ENCODE data around the gene LARGE1. TPM values are rescaled to one million over a fixed set of nuclear protein-coding genes. Genes with fewer than 3 reads are reported as not detected.

The LARGE1 gene
- total RNA-seq, 2 experiments from 2014 or later: 0.58 to 1.1 TPM

GRCh38 chr22:33426451-33426850, 493.8 kb downstream of the LARGE1 start:
- Mint-ChIP-seq H3K9me3 (ENCODE audit: low read depth) (peaks cover 5% of the 10 kb centered on the region), H3K27me3 (no peaks in the 10 kb centered on the region), H3K4me3 (no peak overlapping the region), H3K4me1 (no peaks in the 10 kb centered on the region), H3K36me3 (no peaks in the 10 kb centered on the region), H3K27ac (no peak overlapping the region)
- no peak for ATAC-seq
- DNase-seq: no peak
- CTCF ChIA-PET: no interaction called here

GRCh38 chr22:33421859-33422258, 498.4 kb downstream of the LARGE1 start:
- no peak for DNase-seq
- ATAC-seq: no peak
- Mint-ChIP-seq H3K27me3 (no peaks in the 10 kb centered on the region), H3K4me3 (no peak overlapping the region), H3K9me3 (ENCODE audit: low read depth) (peaks cover 17% of the 10 kb centered on the region), H3K36me3 (no peaks in the 10 kb centered on the region), H3K27ac (no peak overlapping the region), H3K4me1 (no peaks in the 10 kb centered on the region)
- CTCF ChIA-PET: no interaction called here

DNA sequence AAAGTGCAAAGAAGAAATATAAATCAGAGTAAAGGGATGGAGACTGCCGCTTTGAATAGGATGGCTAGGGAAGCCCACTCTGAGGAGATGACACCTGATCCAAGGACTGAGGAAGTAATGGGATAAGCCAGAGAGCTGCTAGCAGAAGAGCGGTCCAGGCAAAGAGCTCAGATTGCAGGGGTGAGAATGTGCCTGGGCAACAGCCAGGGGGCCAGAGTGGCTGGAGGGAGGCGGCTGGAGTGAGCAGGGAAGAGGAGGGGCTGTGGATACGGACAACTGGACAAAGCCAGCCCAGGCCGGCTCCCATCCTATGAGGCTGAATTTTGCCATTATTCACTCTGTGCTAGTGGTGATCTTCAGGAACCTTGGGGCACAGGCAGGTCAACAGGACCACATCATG, 501.8 kb downstream of the LARGE1 start:
- CTCF ChIA-PET: no interaction called here
- Mint-ChIP-seq H3K9me3 (ENCODE audit: low read depth) (peaks cover 19% of the 10 kb centered on the region), H3K27me3 (no peaks in the 10 kb centered on the region), H3K27ac (no peak overlapping the region), H3K4me1 (no peaks in the 10 kb centered on the region), H3K36me3 (no peaks in the 10 kb centered on the region), H3K4me3 (no peak overlapping the region)
- no peak for ATAC-seq
- no peak for DNase-seq

DNA sequence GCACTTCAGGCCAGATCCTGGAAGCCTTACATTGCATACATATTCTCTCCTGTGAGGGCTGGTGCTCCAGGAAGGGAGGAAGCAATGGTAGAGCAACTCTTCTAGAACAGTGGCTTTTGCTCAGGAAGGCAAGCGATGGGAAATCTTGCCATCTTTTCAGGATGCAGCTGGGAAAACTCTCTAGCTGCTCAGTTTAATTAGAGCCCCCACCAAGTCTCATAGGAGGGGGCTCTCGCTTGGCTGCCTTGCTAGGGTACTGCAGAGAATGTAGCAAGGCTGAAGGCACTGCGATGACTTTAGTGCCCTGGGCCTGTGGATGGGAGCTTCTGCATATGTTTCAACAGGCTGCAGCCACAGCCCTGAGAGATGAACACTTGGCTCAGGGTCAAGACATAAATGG, 504.9 kb downstream of the LARGE1 start:
- ATAC-seq (no peak), DNase-seq (no peak)
- CTCF ChIA-PET: no interaction called here
- Mint-ChIP-seq H3K27ac (no peak overlapping the region), H3K4me1 (no peaks in the 10 kb centered on the region), H3K9me3 (ENCODE audit: low read depth) (peaks cover 21% of the 10 kb centered on the region), H3K4me3 (no peak overlapping the region), H3K36me3 (peaks cover 2% of the 10 kb centered on the region), H3K27me3 (no peaks in the 10 kb centered on the region)

- DNase-seq: no peak
- no peak for ATAC-seq
- no peak overlapping the region for H3K27ac Mint-ChIP-seq
- H3K27me3 Mint-ChIP-seq: no peaks in the 10 kb centered on the region
- no peak overlapping the region for H3K4me3 Mint-ChIP-seq
- H3K36me3 Mint-ChIP-seq: peaks cover 2% of the 10 kb centered on the region
- H3K9me3 Mint-ChIP-seq (ENCODE audit: low read depth): peaks cover 13% of the 10 kb centered on the region
- no peaks in the 10 kb centered on the region for H3K4me1 Mint-ChIP-seq
- CTCF ChIA-PET: no interaction called here
Observed at GRCh38 chr22:33409079-33409478, 511.2 kb downstream of the LARGE1 start.

DNA sequence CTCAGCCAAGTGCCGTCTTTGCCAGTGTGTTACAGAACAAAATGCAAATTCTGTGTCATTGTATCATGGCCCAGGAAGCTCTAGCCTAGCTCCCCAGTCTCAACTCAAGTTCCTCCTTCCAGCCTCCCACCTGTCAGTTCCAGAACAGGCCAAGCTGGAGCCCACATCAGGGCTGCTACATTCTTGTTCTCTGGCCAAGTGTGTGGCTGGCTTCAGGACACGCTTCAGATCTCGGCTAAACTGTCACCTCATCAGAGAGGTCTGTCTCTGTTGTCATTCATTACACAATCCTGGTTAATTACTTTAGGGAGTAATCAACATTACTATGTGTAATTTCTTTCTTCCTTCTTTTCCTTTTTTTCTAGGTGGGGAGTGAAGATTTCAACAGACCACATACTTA, 515.1 kb downstream of the LARGE1 start:
- H3K27ac Mint-ChIP-seq: no peak overlapping the region
- no peaks in the 10 kb centered on the region for H3K4me1 Mint-ChIP-seq
- H3K36me3 Mint-ChIP-seq: no peaks in the 10 kb centered on the region
- CTCF ChIA-PET: no interaction called here
- no peak overlapping the region for H3K4me3 Mint-ChIP-seq
- DNase-seq (no peak), ATAC-seq (no peak)
- no peaks in the 10 kb centered on the region for H3K27me3 Mint-ChIP-seq
- H3K9me3 Mint-ChIP-seq (ENCODE audit: low read depth): peaks cover 14% of the 10 kb centered on the region

GRCh38 chr22:33404723-33405122, 515.6 kb downstream of the LARGE1 start:
- CTCF ChIA-PET: no interaction called here
- Mint-ChIP-seq H3K36me3 (no peaks in the 10 kb centered on the region), H3K27me3 (no peaks in the 10 kb centered on the region), H3K27ac (no peak overlapping the region), H3K9me3 (ENCODE audit: low read depth) (peaks cover 18% of the 10 kb centered on the region), H3K4me1 (no peaks in the 10 kb centered on the region), H3K4me3 (no peak overlapping the region)
- ATAC-seq: no peak
- no peak for DNase-seq

- Mint-ChIP-seq H3K27me3 (no peaks in the 10 kb centered on the region), H3K4me3 (no peak overlapping the region), H3K27ac (no peak overlapping the region), H3K9me3 (ENCODE audit: low read depth) (peaks cover 13% of the 10 kb centered on the region), H3K4me1 (no peaks in the 10 kb centered on the region), H3K36me3 (no peaks in the 10 kb centered on the region)
- ATAC-seq: no peak
- DNase-seq: no peak
- CTCF ChIA-PET: no interaction called here
Observed at GRCh38 chr22:33402325-33402724, 518.0 kb downstream of the LARGE1 start.

GRCh38 chr22:33401291-33401690, 519.0 kb downstream of the LARGE1 start:
- Mint-ChIP-seq H3K9me3 (ENCODE audit: low read depth) (peaks cover 18% of the 10 kb centered on the region), H3K36me3 (no peaks in the 10 kb centered on the region), H3K27ac (no peak overlapping the region), H3K27me3 (no peaks in the 10 kb centered on the region), H3K4me3 (no peak overlapping the region), H3K4me1 (no peaks in the 10 kb centered on the region)
- ATAC-seq (no peak), DNase-seq (no peak)
- CTCF ChIA-PET: no interaction called here

DNA sequence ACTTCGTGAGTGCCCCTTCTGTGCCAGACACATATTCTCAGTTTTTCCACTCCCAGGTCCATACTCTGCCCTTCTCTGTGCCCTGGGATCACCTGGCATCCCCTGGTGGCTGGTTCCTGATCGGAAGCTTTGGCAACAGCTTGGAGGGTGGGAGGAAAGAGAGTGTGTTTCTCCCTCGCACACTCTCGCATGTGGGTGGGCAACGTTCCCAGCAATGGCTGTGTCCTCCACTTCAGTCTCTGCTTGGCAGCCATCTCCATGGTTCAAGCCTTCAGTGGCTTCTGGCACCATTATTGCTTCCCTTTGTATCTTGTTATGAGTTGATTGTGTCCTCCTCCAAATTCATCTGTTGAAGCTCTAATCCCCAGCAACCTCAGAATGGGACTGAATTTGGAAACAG, 519.4 kb downstream of the LARGE1 start:
- CTCF ChIA-PET: no interaction called here
- ATAC-seq (no peak), DNase-seq (no peak)
- Mint-ChIP-seq H3K9me3 (ENCODE audit: low read depth) (peaks cover 18% of the 10 kb centered on the region), H3K27me3 (no peaks in the 10 kb centered on the region), H3K4me3 (no peak overlapping the region), H3K4me1 (no peaks in the 10 kb centered on the region), H3K36me3 (no peaks in the 10 kb centered on the region), H3K27ac (no peak overlapping the region)

GRCh38 chr22:33400061-33400840, 520.0 kb downstream of the LARGE1 start:
- H3K27me3 Mint-ChIP-seq: no peaks in the 10 kb centered on the region
- no peaks in the 10 kb centered on the region for H3K4me1 Mint-ChIP-seq
- ATAC-seq (no peak), DNase-seq (no peak)
- peaks cover 18% of the 10 kb centered on the region for H3K9me3 Mint-ChIP-seq (ENCODE audit: low read depth)
- H3K4me3 Mint-ChIP-seq: no peak overlapping the region
- no peaks in the 10 kb centered on the region for H3K36me3 Mint-ChIP-seq
- no peak overlapping the region for H3K27ac Mint-ChIP-seq
- CTCF ChIA-PET: no interaction called here

GRCh38 chr22:33397381-33397907, 522.8 kb downstream of the LARGE1 start:
- no peak overlapping the region for H3K27ac Mint-ChIP-seq
- DNase-seq (no peak), ATAC-seq (no peak)
- H3K36me3 Mint-ChIP-seq: no peaks in the 10 kb centered on the region
- peaks cover 14% of the 10 kb centered on the region for H3K9me3 Mint-ChIP-seq (ENCODE audit: low read depth)
- H3K4me3 Mint-ChIP-seq: no peak overlapping the region
- H3K27me3 Mint-ChIP-seq: no peaks in the 10 kb centered on the region
- CTCF ChIA-PET: no interaction called here
- H3K4me1 Mint-ChIP-seq: no peaks in the 10 kb centered on the region

- DNase-seq (no peak), ATAC-seq (no peak)
- Mint-ChIP-seq H3K9me3 (ENCODE audit: low read depth) (peaks cover 8% of the 10 kb centered on the region), H3K4me3 (no peak overlapping the region), H3K36me3 (no peaks in the 10 kb centered on the region), H3K27me3 (no peaks in the 10 kb centered on the region), H3K27ac (no peak overlapping the region), H3K4me1 (no peaks in the 10 kb centered on the region)
- CTCF ChIA-PET: no interaction called here
Observed at GRCh38 chr22:33393432-33393831, 526.8 kb downstream of the LARGE1 start.

DNA sequence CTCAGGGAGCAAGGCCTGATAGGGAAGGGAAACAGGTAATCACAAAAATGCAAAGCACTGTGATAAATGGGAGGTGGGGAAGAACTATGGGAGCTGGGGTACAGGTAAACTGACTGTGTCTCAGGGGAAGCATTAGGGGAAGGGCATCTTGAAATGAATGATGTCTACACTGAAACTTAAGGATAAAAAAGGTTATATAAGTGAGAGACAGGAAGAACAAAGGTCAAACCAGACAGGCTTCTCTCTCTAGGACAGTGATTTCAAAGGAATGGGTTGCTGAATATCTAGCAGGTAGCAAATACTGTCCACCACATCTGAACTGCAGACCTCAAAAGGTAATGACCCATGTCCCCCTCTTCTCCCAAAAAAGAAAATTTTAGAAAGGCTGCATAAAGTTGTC, 529.0 kb downstream of the LARGE1 start:
- Mint-ChIP-seq H3K4me3 (no peak overlapping the region), H3K27ac (no peak overlapping the region), H3K27me3 (no peaks in the 10 kb centered on the region), H3K4me1 (no peaks in the 10 kb centered on the region), H3K36me3 (no peaks in the 10 kb centered on the region), H3K9me3 (ENCODE audit: low read depth) (peaks cover 3% of the 10 kb centered on the region)
- DNase-seq (no peak), ATAC-seq (no peak)
- CTCF ChIA-PET: no interaction called here

Measured in activated CD8-positive, alpha-beta memory T cell treated with anti-CD3 and anti-CD28 coated beads, Interleukin-2, amount 10 ng/mL, durations not matched to agents 7 days and 5 days (primary cell).